GM19099 (cell line): ENCODE results near the gene REP15.

Source experiments
- POLR2A ChIP-seq: IDR thresholded peaks from 3 replicates; pipeline ENCODE4 v1.6.1; 2011; ENCODE audit warnings: low read depth; ENCODE audit not compliant: insufficient read length; ENCODE audit errors: extremely low read depth

The REP15 gene

DNA sequence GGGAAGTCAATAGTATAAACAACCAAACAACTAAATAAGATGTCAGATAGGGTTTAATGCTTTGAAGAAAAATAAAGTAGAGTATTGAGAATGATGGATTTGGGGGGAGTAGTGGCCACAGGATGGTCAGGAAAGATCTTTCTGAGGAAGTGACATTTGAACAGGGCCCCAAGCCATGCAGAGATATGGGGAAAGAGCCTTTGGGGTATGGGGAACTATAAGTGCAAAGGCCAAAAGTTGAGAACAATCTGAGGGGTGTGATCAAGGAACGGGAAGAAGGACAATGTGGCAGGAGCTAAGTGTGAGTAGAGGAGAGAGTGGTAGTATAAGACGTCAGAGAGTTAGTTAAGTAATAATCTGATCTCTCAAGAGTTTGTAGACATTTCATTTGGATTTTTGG is 15.7 kb downstream of the REP15 start:
- TF ChIP-seq POLR2A = no peak

DNA sequence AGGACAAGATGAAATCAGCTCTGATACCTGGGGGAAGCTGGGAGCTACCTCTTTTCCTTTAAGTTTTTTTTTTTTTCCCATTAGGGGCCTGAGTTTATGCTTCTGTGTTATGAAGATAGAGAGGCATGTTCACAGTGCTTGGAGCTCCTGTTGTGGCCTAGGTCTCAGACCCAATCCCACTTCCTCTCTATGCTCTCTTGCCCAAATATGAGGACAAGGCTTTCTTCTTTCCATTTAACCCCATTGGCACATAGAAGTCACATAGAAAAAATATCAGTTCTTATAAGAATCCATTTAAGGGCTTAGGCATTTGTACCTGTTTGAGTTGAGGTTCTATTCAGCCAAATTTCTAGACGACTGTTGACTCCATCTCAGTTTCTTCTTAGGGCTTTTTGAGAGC is 27.0 kb downstream of the REP15 start:
- TF ChIP-seq POLR2A = no peak

- no peak for TF ChIP-seq POLR2A
Observed at GRCh38 chr12:27730097-27730588, 33.9 kb downstream of the REP15 start.

DNA sequence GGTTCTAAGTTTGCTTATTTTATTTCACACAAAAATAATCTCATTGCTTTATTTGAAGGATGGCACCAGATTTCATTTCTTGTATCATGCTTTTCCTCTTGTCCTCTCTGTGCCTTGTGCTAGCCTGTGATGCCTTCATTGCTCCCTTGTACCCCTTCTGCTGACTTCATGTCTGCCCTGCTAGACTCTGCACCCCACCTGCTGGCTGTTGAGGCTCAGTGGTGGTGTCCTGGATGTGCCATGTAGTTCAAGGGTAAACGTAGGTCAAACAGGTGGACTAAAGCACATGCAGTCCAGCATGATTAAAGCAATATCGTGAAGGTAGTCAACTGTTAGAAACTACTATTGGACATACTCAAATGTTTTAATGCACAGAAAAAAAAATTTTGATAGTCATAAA is 36.0 kb downstream of the REP15 start:
- no peak for TF ChIP-seq POLR2A

GRCh38 chr12:27733052-27733656 is 36.9 kb downstream of the REP15 start:
- TF ChIP-seq POLR2A = no peak

DNA sequence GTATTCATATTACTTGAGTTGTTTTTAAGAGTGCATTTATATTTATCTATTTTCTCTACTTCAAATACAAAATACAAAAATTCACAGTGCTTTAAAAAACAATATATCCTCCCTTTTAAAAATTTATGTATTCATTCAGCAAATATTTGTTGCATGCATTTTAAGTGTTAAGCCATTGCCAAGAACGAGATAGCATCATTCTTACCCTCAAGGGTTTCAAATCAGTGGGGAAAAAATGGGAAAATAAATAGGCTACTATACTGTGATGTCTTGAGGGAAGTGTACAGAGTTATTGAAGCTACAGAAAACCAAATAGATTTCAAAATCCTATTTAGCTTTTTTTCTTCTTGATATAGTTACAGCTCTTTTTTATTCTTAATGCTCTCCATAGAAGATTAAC is 37.5 kb downstream of the REP15 start:
- TF ChIP-seq POLR2A = no peak

GRCh38 chr12:27743601-27744000 is 47.4 kb downstream of the REP15 start:
- no peak for TF ChIP-seq POLR2A
